Posterior vena cava (tissue), 2 donors: ENCODE results near the gene BAD. TPM values are rescaled to one million over a fixed set of nuclear protein-coding genes. Genes with fewer than 3 reads are reported as not detected.

Experiments
- DNase-seq: peaks from one replicate; pipeline ENCODE4 v3.0.0-alpha.2; 2020; ENCODE audit warnings: low spot score
- intact Hi-C, 2 donors: fragments of 100-400 bp; cut with DNase I; formaldehyde crosslinking; loops; one replicate each; pipeline versions ENCODE4 v1.14.1 to v1.14.2; 2022 to 2023
- total RNA-seq, 2 donors: library from RNA; stranded (reverse); fragmentation: NEBNext Ultra II Directional; extraction: Animal tissue kit (Norgen Biotek cat#: 25700); gene quantifications; one replicate each; pipeline ENCODE4 v1.2.1, GENCODE V29; 2021
- donor health status: DM: yes; HTN: yes; CAD: no.
- donor health status: DM: yes; HTN: yes; CAD: no.

Gene BAD
- total RNA-seq, 2 donors from 2014 or later = 49.6 to 57.3 TPM

GRCh38 chr11:64226507-64227051 lies 57.9 kb downstream of the BAD start:
- intact Hi-C loops = no loop called here
- DNase-seq = peak; percentile 89

- intact Hi-C loops = no loop called here
- DNase-seq = peak; percentile 97
Observed at GRCh38 chr11:64225608-64226506, 58.6 kb downstream of the BAD start, which contains the start of the genes NUDT22 and TRPT1. TSS of gene NUDT22 (plus strand) at chr11:64226274. CDS start at chr11:64226653, 379 bp downstream. TSS of gene TRPT1 (minus strand) at chr11:64226186. CDS start at chr11:64225860, 326 bp downstream.

- intact Hi-C loops = no loop called here
- peak; percentile 83 for DNase-seq
Observed at GRCh38 chr11:64224891-64225607, 59.4 kb downstream of the BAD start.

GRCh38 chr11:64224151-64224890 lies 60.1 kb downstream of the BAD start:
- intact Hi-C loops = no loop called here
- peak; percentile 73 for DNase-seq

GRCh38 chr11:64223001-64223651 lies 61.3 kb downstream of the BAD start:
- intact Hi-C loops = loop anchor here in 1 of 2 donors (1.0 kb wide), 1 partner anchor 16 kb away; no protein-coding TSS in a partner anchor
- peak; percentile 72 for DNase-seq

- DNase-seq = no peak
- intact Hi-C loops = no loop called here
Observed at GRCh38 chr11:64222651-64223000, 61.8 kb downstream of the BAD start.

GRCh38 chr11:64220798-64221197 lies 63.7 kb downstream of the BAD start:
- peak; percentile 79 for DNase-seq
- intact Hi-C loops = no loop called here

- peak; percentile 68 for DNase-seq
- intact Hi-C loops = no loop called here
Observed at GRCh38 chr11:64220271-64220670, 64.2 kb downstream of the BAD start.

Other genes starting within 250 kb of the BAD start
- gene FLRT1, start 248.7 kb downstream of the BAD start, total RNA-seq = under 1 TPM; 0.14 to 0.29 TPM
- gene MACROD1, start 118.6 kb downstream of the BAD start, total RNA-seq = 10 to 100 TPM; 15.9 to 16.8 TPM
- gene STIP1, start 98.5 kb downstream of the BAD start, total RNA-seq = 10 to 100 TPM; 74.3 to 87.3 TPM
- gene FERMT3, start 77.9 kb downstream of the BAD start, total RNA-seq = 10 to 100 TPM; 30.3 to 44.0 TPM
- 10 to 100 TPM; 19.9 to 21.9 TPM for gene TRPT1, start 58.5 kb downstream of the BAD start, total RNA-seq
- gene NUDT22, start 58.4 kb downstream of the BAD start, total RNA-seq = 10 to 100 TPM; 35.8 to 41.1 TPM
- gene DNAJC4, start 54.1 kb downstream of the BAD start, total RNA-seq = 10 to 100 TPM; 16.1 to 21.3 TPM
- 100 to 1,000 TPM; 163 to 190 TPM for gene VEGFB, start 50.1 kb downstream of the BAD start, total RNA-seq
- gene FKBP2, start 43.6 kb downstream of the BAD start, total RNA-seq = 10 to 100 TPM; 50.6 to 56.7 TPM
- 100 to 1,000 TPM; 102 to 190 TPM for gene PPP1R14B, start 37.7 kb downstream of the BAD start, total RNA-seq
- 10 to 100 TPM; 26.1 to 28.3 TPM for gene PLCB3, start 33.1 kb downstream of the BAD start, total RNA-seq
- 10 to 100 TPM; 23.2 to 27.5 TPM for gene GPR137, start 1.2 kb upstream of the BAD start, total RNA-seq
- not detected for gene KCNK4, start 6.6 kb upstream of the BAD start, total RNA-seq
- 1 to 10 TPM in 1 of 2 donors, not detected in 1; 1.4 TPM for gene CATSPERZ, start 15.7 kb upstream of the BAD start, total RNA-seq
- 10 to 100 TPM; 33.5 to 41.2 TPM for gene ESRRA, start 20.9 kb upstream of the BAD start, total RNA-seq
- 100 to 1,000 TPM; 107 to 119 TPM for gene TRMT112, start 32.9 kb upstream of the BAD start, total RNA-seq
- 10 to 100 TPM; 82.7 to 98.6 TPM for gene PRDX5, start 33.5 kb upstream of the BAD start, total RNA-seq
- 1 to 10 TPM; 7.0 to 9.5 TPM for gene CCDC88B, start 55.5 kb upstream of the BAD start, total RNA-seq
- 10 to 100 TPM; 29.2 to 33.5 TPM for gene RPS6KA4, start 74.5 kb upstream of the BAD start, total RNA-seq